ENCODE measurements around the gene ZFPM1.

- TF ChIP-seq ZNF274 (IDR thresholded peaks at IDR 0.05; ENCODE audit: low read depth, low read length) (no peak), YY1 (IDR thresholded peaks at IDR 0.05; ENCODE audit: insufficient read depth, insufficient read length) (no peak)
Observed at GRCh38 chr16:88441460-88441859, 11.6 kb upstream of the ZFPM1 start.
